HepG2 (cell line): Measurements from ENCODE around the gene GABARAPL2. TPM values are rescaled to one million over a fixed set of nuclear protein-coding genes. Genes with fewer than 3 reads are reported as not detected.

Experiments used
- ARID4A ChIP-seq: sonication (generic); formaldehyde crosslinking; IDR thresholded peaks from 2 replicates; pipeline ENCODE4 v1.5.0; 2020; ENCODE audit warnings: mild to moderate bottlenecking, missing genetic modification reagents, borderline replicate concordance
- CENPX ChIP-seq: sonication (generic); formaldehyde crosslinking; IDR thresholded peaks from 2 replicates; pipeline ENCODE4 v1.9.0; 2021; ENCODE audit warnings: mild to moderate bottlenecking, missing genetic modification reagents, moderate library complexity
- GZF1 ChIP-seq: sonication (generic); formaldehyde crosslinking; IDR thresholded peaks from 2 replicates; pipeline ENCODE4 v1.5.1; 2020; ENCODE audit warnings: mild to moderate bottlenecking, missing genetic modification reagents
- HOMEZ ChIP-seq: IDR thresholded peaks from 2 replicates; pipeline ENCODE4 v1.6.1; 2016; ENCODE audit warnings: low read depth
- IRF2 ChIP-seq: IDR thresholded peaks from 2 replicates; pipeline ENCODE4 v1.6.1; 2018; ENCODE audit warnings: missing genetic modification reagents, missing compliant biosample characterization
- IRX3 ChIP-seq: sonication (generic); formaldehyde crosslinking; IDR thresholded peaks from 2 replicates; pipeline ENCODE4 v1.8.1; 2023; ENCODE audit warnings: mild to moderate bottlenecking, low read depth, missing genetic modification reagents, borderline replicate concordance
- JUN ChIP-seq: sonication (generic); formaldehyde crosslinking; IDR thresholded peaks from 2 replicates; pipeline ENCODE4 v1.4.0; 2020; ENCODE audit warnings: mild to moderate bottlenecking, missing genetic modification reagents
- JUNB ChIP-seq: sonication (generic); formaldehyde crosslinking; IDR thresholded peaks from 2 replicates; pipeline ENCODE4 v1.8.0; 2022; ENCODE audit warnings: missing genetic modification reagents, mild to moderate bottlenecking, borderline replicate concordance
- KAT2B ChIP-seq: fragments of 150-350 bp; IDR thresholded peaks from 2 replicates; pipeline ENCODE4 v1.6.1; 2014; ENCODE audit warnings: low read depth, low read length, borderline replicate concordance
- KDM4B ChIP-seq: sonication (generic); formaldehyde crosslinking; IDR thresholded peaks from 2 replicates; pipeline ENCODE4 v1.4.0; 2020; ENCODE audit warnings: missing genetic modification reagents
- KMT2B ChIP-seq: IDR thresholded peaks from 2 replicates; pipeline ENCODE4 v1.6.1; 2016; ENCODE audit warnings: missing genetic modification reagents, missing compliant biosample characterization
- MBD4 ChIP-seq: IDR thresholded peaks from 2 replicates; pipeline ENCODE4 v1.6.1; 2012; ENCODE audit warnings: low read length, inconsistent platforms, borderline replicate concordance
- MIER2 ChIP-seq: IDR thresholded peaks from 2 replicates; pipeline ENCODE4 v1.6.1; 2016; ENCODE audit warnings: missing biosample characterization, missing genetic modification reagents
- NAIF1 ChIP-seq: sonication (generic); formaldehyde crosslinking; IDR thresholded peaks from 2 replicates; pipeline ENCODE4 v1.5.0; 2020; ENCODE audit warnings: mild to moderate bottlenecking, missing genetic modification reagents, borderline replicate concordance
- PHF21A ChIP-seq: sonication (generic); formaldehyde crosslinking; IDR thresholded peaks from 2 replicates; pipeline ENCODE4 v1.5.0; 2020; ENCODE audit warnings: mild to moderate bottlenecking, missing genetic modification reagents
- RXRA ChIP-seq: sonication (generic); formaldehyde crosslinking; IDR thresholded peaks from 2 replicates; pipeline ENCODE4 v1.5.1; 2020; ENCODE audit warnings: missing genetic modification reagents
- SP1 ChIP-seq, 2 experiments: fragments of 450-650 bp in 1 of 2; sonication (generic) in 1 of 2; formaldehyde crosslinking in 1 of 2; IDR thresholded peaks; 2 replicates each; pipeline versions ENCODE4 v1.4.0 to v1.6.1; 2016 to 2020; ENCODE audit warnings: missing genetic modification reagents in 1 of 2
- SPEN ChIP-seq: sonication (generic); formaldehyde crosslinking; IDR thresholded peaks from 2 replicates; pipeline ENCODE4 v1.5.1; 2020; ENCODE audit warnings: low read depth, mild to moderate bottlenecking, missing genetic modification reagents
- SRSF4 ChIP-seq: fragments of 200-400 bp; formaldehyde crosslinking; IDR thresholded peaks from one replicate; pipeline ENCODE4 v1.6.1; 2018; ENCODE audit warnings: mild to moderate bottlenecking, low read depth, low read length, moderate library complexity; ENCODE audit not compliant: poor library complexity, severe bottlenecking
- STAG1 ChIP-seq: sonication (generic); formaldehyde crosslinking; IDR thresholded peaks from 2 replicates; pipeline ENCODE4 v1.4.0; 2020; ENCODE audit warnings: missing genetic modification reagents
- TEAD2 ChIP-seq: sonication (generic); formaldehyde crosslinking; IDR thresholded peaks from 2 replicates; pipeline ENCODE4 v1.9.0; 2021; ENCODE audit warnings: missing genetic modification reagents
- THYN1 ChIP-seq: sonication (generic); formaldehyde crosslinking; IDR thresholded peaks from 2 replicates; pipeline ENCODE4 v1.8.1; 2023; ENCODE audit warnings: low read depth, mild to moderate bottlenecking, moderate library complexity, missing genetic modification reagents, borderline replicate concordance
- ZNF335 ChIP-seq: sonication (generic); formaldehyde crosslinking; IDR thresholded peaks from 2 replicates; pipeline ENCODE4 v1.4.0; 2020; ENCODE audit warnings: missing genetic modification reagents
- ZNF343 ChIP-seq: sonication (generic); formaldehyde crosslinking; IDR thresholded peaks from 2 replicates; pipeline ENCODE4 v1.4.0; 2020; ENCODE audit warnings: mild to moderate bottlenecking, missing genetic modification reagents
- ZNF496 ChIP-seq: sonication (generic); formaldehyde crosslinking; IDR thresholded peaks from 2 replicates; pipeline ENCODE4 v1.8.1; 2023; ENCODE audit warnings: mild to moderate bottlenecking, moderate library complexity, missing genetic modification reagents; ENCODE audit not compliant: insufficient replicate concordance
- ZSCAN21 ChIP-seq: sonication (generic); formaldehyde crosslinking; IDR thresholded peaks from 2 replicates; pipeline ENCODE4 v1.8.0; 2022; ENCODE audit warnings: mild to moderate bottlenecking, missing genetic modification reagents, moderate library complexity, borderline replicate concordance
- polyA plus RNA-seq, 8 experiments: library from polyadenylated mRNA; depleted of rRNA in 3 of 8; stranded (reverse) in 7 of 8; unstranded in 1 of 8; fragments of >200 nt; fragmentation: Illumina TruSeq in 4 of 8; extraction: Trizol in 4 of 8; gene quantifications; 2 replicates each; pipeline versions ENCODE4 v1.2.1 to v1.2.3, GENCODE V29; 2011 to 2016; ENCODE audit warnings: low read depth in 4 of 8, missing spikeins in 1 of 8, mixed read lengths in 1 of 8; ENCODE audit not compliant: insufficient read depth in 1 of 8
- total RNA-seq, 5 experiments: library from RNA; depleted of rRNA; stranded (reverse); fragments of >200 nt; fragmentation: Illumina TruSeq; extraction: Trizol; gene quantifications; 2 replicates each; pipeline ENCODE4 v1.2.3, GENCODE V29; 2016; ENCODE audit warnings: low read depth in 1 of 5

GABARAPL2 gene
- total and polyA plus RNA-seq, 2 of the 13 experiments (the other 11 are each of a cell fraction or from before 2014, with no cell fraction given) = 76.4 to 83.0 TPM

- TF ChIP-seq MIER2 (CRISPR knock-in tag) (0 out of 2 replicates have a peak, but pooled peaks have one; percentile 31), RXRA (CRISPR knock-in tag) (peak; percentile 49), ZNF343 (CRISPR knock-in tag) (no peak), KMT2B (CRISPR knock-in tag) (peak; percentile 91), ZSCAN21 (CRISPR knock-in tag) (peak; percentile 75), JUN (CRISPR knock-in tag) (no peak), ZNF496 (CRISPR knock-in tag) (no peak), NAIF1 (CRISPR knock-in tag) (0 out of 2 replicates have a peak, but pooled peaks have one; percentile 62), STAG1 (CRISPR knock-in tag) (no peak), IRX3 (CRISPR knock-in tag) (no peak), SP1 (IDR thresholded peaks at IDR 0.05) (peak; percentile 73; the same call in 1 of the 2 replicates), SP1 (CRISPR knock-in tag; IDR thresholded peaks at IDR 0.05) (peak; percentile 91), ARID4A (CRISPR knock-in tag) (peak; percentile 96), JUNB (CRISPR knock-in tag) (no peak), TEAD2 (no peak), PHF21A (CRISPR knock-in tag) (peak; percentile 40; the same call in 1 of the 2 replicates), MBD4 (no peak), GZF1 (peak; percentile 52), CENPX (CRISPR knock-in tag) (no peak), SPEN (CRISPR knock-in tag) (peak; percentile 84), SRSF4 (no peak), HOMEZ (CRISPR knock-in tag) (peak; percentile 12; the same call in 1 of the 2 replicates), IRF2 (CRISPR knock-in tag) (peak; percentile 62; the same call in 1 of the 2 replicates), ZNF335 (CRISPR knock-in tag) (no peak), THYN1 (no peak), KDM4B (CRISPR knock-in tag) (0 out of 2 replicates have a peak, but pooled peaks have one; percentile 29), KAT2B (no peak)
These were observed at the start of gene GABARAPL2 (continued) for GRCh38 chr16:75566040-75566757.
